ENCODE results near the gene ABCA8. TPM values are rescaled to one million over a fixed set of nuclear protein-coding genes. Genes with fewer than 3 reads are reported as not detected.

ABCA8 gene
- total and polyA plus RNA-seq, 10 of the 15 experiments (the other 5 are each of a cell fraction or from before 2014, with no cell fraction given), result 0.05 to 0.15 TPM; not detected in 8

DNA sequence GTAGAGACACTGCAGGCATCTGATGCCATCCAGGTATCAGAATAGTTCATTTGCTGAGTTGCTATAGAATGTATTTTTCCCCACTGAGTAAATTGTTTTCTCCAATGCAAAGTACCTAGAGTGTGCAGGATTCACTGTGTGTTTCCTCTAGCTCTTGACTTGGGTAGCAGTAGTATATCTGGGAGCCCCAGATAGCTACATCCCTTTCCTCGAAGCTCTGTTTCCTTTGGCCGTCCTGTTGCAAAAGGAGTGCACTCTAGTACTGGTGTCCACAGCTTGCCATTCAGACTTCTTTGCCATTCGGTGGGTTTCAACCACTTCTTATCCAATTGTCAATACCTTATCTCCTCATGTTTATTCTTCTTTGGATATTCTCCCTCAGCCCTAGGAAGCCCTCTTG lies 12.8 kb downstream of the ABCA8 start:
- in situ Hi-C loops (cut with MboI) (no loop called here), intact Hi-C loops (cut with micrococcal nuclease; ENCODE audit: unreplicated experiment) (no loop called here)
- Histone ChIP-seq H3K9ac (ENCODE audit: control insufficient read depth, insufficient read depth, low read length) (no peak overlapping the region), H3K27ac (ENCODE audit: control insufficient read depth, insufficient read depth) (no peak overlapping the region), H3K27me3 (replicated peaks in 1 of 2; ENCODE audit: control insufficient read depth in 2 of 2, insufficient read depth in 2 of 2, low read length in 1 of 2) (no peaks in the 10 kb centered on the region), H4K20me1 (ENCODE audit: control insufficient read depth, insufficient read depth) (no peaks in the 10 kb centered on the region), H3K36me3 (ENCODE audit: control insufficient read depth in 2 of 2, insufficient read depth in 2 of 2, low read length in 1 of 2) (no peaks in the 10 kb centered on the region), H3K4me2 (ENCODE audit: control insufficient read depth, insufficient read depth) (no peak overlapping the region), H3K9me3 (replicated peaks; ENCODE audit: control insufficient read depth, insufficient read depth, low read length) (no peaks in the 10 kb centered on the region), H2AFZ (ENCODE audit: control insufficient read depth, low read depth, low read length) (no peak overlapping the region), H3K4me3 (no peak overlapping the region), H3K79me2 (ENCODE audit: control insufficient read depth, insufficient read depth, low read length) (no peaks in the 10 kb centered on the region), H3K4me1 (ENCODE audit: control insufficient read depth, insufficient read depth, low read length) (no peaks in the 10 kb centered on the region)
- ChIA-PET SMC1A (ENCODE audit: uncharacterized antibody, unreplicated experiment) (interaction anchor here (0.8 kb wide), 1 partner anchor 9 kb away, joined by 4 read pairs; no protein-coding TSS in a partner anchor), CTCF (interaction anchor here (1.0 kb wide), 1 partner anchor 305 kb away, joined by 3 read pairs; no protein-coding TSS in a partner anchor), POLR2A (no interaction called here), RAD21 (ENCODE audit: unreplicated experiment) (no interaction called here)
- WGBS (ENCODE audit: insufficient coverage, insufficient replicate concordance, low lambda C conversion rate, missing lambda C conversion rate), result 2% methylated on average over 3 of the region's 3 CpGs
- DNase-seq (ENCODE audit: low read depth, low spot score) (no peak), ATAC-seq (no peak), FAIRE-seq (no peak)
- no TSS peak for BruUV-seq (replicated peaks)
- TF ChIP-seq KLF5 (IDR thresholded peaks at IDR 0.05; ENCODE audit: partially characterized antibody) (no peak), BCL11A (IDR thresholded peaks at IDR 0.05; ENCODE audit: low read depth, low read length) (no peak), GATAD2B (conservative IDR thresholded peaks at IDR 0.05; ENCODE audit: low read depth) (no peak), TCF7 (IDR thresholded peaks at IDR 0.05; ENCODE audit: borderline replicate concordance) (no peak), HDAC6 (IDR thresholded peaks at IDR 0.05; ENCODE audit: unreplicated experiment) (no peak), POLR2A (IDR thresholded peaks at IDR 0.05; ENCODE audit: low read depth, low read length) (no peak), TCF12 (IDR thresholded peaks at IDR 0.05; ENCODE audit: low read depth, low read length) (no peak), NR2C1 (IDR thresholded peaks at IDR 0.05) (no peak), STAT1 (conservative IDR thresholded peaks at IDR 0.05) (no peak), CEBPB (IDR thresholded peaks at IDR 0.05; ENCODE audit: borderline replicate concordance in 1 of 2, low read depth in 2 of 2, low read length in 2 of 2) (no peak), ZNF217 (IDR thresholded peaks at IDR 0.05) (no peak), NFIC (IDR thresholded peaks at IDR 0.05; ENCODE audit: low read depth, low read length) (no peak), NR2F1 (conservative IDR thresholded peaks at IDR 0.05) (no peak), PAX5 (IDR thresholded peaks at IDR 0.05; ENCODE audit: borderline replicate concordance, low read depth, low read length) (no peak), MXI1 (IDR thresholded peaks at IDR 0.05; ENCODE audit: low read depth, low read length) (no peak), YY1 (IDR thresholded peaks at IDR 0.05; ENCODE audit: low read depth, low read length) (no peak)
- TF ChIP-seq, protein P1, sequence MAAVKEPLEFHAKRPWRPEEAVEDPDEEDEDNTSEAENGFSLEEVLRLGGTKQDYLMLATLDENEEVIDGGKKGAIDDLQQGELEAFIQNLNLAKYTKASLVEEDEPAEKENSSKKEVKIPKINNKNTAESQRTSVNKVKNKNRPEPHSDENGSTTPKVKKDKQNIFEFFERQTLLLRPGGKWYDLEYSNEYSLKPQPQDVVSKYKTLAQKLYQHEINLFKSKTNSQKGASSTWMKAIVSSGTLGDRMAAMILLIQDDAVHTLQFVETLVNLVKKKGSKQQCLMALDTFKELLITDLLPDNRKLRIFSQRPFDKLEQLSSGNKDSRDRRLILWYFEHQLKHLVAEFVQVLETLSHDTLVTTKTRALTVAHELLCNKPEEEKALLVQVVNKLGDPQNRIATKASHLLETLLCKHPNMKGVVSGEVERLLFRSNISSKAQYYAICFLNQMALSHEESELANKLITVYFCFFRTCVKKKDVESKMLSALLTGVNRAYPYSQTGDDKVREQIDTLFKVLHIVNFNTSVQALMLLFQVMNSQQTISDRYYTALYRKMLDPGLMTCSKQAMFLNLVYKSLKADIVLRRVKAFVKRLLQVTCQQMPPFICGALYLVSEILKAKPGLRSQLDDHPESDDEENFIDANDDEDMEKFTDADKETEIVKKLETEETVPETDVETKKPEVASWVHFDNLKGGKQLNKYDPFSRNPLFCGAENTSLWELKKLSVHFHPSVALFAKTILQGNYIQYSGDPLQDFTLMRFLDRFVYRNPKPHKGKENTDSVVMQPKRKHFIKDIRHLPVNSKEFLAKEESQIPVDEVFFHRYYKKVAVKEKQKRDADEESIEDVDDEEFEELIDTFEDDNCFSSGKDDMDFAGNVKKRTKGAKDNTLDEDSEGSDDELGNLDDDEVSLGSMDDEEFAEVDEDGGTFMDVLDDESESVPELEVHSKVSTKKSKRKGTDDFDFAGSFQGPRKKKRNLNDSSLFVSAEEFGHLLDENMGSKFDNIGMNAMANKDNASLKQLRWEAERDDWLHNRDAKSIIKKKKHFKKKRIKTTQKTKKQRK (IDR thresholded peaks at IDR 0.05; ENCODE audit: low read depth, low read length), result no peak
- TF ChIP-seq, protein P2, sequence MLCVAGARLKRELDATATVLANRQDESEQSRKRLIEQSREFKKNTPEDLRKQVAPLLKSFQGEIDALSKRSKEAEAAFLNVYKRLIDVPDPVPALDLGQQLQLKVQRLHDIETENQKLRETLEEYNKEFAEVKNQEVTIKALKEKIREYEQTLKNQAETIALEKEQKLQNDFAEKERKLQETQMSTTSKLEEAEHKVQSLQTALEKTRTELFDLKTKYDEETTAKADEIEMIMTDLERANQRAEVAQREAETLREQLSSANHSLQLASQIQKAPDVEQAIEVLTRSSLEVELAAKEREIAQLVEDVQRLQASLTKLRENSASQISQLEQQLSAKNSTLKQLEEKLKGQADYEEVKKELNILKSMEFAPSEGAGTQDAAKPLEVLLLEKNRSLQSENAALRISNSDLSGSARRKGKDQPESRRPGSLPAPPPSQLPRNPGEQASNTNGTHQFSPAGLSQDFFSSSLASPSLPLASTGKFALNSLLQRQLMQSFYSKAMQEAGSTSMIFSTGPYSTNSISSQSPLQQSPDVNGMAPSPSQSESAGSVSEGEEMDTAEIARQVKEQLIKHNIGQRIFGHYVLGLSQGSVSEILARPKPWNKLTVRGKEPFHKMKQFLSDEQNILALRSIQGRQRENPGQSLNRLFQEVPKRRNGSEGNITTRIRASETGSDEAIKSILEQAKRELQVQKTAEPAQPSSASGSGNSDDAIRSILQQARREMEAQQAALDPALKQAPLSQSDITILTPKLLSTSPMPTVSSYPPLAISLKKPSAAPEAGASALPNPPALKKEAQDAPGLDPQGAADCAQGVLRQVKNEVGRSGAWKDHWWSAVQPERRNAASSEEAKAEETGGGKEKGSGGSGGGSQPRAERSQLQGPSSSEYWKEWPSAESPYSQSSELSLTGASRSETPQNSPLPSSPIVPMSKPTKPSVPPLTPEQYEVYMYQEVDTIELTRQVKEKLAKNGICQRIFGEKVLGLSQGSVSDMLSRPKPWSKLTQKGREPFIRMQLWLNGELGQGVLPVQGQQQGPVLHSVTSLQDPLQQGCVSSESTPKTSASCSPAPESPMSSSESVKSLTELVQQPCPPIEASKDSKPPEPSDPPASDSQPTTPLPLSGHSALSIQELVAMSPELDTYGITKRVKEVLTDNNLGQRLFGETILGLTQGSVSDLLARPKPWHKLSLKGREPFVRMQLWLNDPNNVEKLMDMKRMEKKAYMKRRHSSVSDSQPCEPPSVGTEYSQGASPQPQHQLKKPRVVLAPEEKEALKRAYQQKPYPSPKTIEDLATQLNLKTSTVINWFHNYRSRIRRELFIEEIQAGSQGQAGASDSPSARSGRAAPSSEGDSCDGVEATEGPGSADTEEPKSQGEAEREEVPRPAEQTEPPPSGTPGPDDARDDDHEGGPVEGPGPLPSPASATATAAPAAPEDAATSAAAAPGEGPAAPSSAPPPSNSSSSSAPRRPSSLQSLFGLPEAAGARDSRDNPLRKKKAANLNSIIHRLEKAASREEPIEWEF (IDR thresholded peaks at IDR 0.05; ENCODE audit: insufficient replicate concordance, low read depth, low read length), result no peak

Measured in GM12878 (cell line).